Upper lobe of right lung (tissue), 1 donor: ENCODE results near the gene CDK5RAP3. TPM values are rescaled to one million over a fixed set of nuclear protein-coding genes. Genes with fewer than 3 reads are reported as not detected.

ENCODE experiments used
- ATAC-seq: fragments of 200-7000 bp; cut with Tn5 transposase; one replicate; pipeline ENCODE4 v1.9.1; 2020; ENCODE audit warnings: mild to moderate bottlenecking, moderate library complexity
- DNase-seq: peaks from one replicate; pipeline ENCODE4 v3.0.0-alpha.2; 2020
- H3K27ac ChIP-seq: fragments of 200-600 bp; one replicate; pipeline ENCODE4 v1.8.0; 2022
- H3K27me3 ChIP-seq: fragments of 200-600 bp; one replicate; pipeline ENCODE4 v1.8.0; 2022; ENCODE audit warnings: mild to moderate bottlenecking
- H3K36me3 ChIP-seq: fragments of 200-600 bp; one replicate; pipeline ENCODE4 v1.8.0; 2022
- H3K4me1 ChIP-seq: fragments of 200-600 bp; one replicate; pipeline ENCODE4 v1.8.0; 2022
- H3K4me3 ChIP-seq: fragments of 200-600 bp; one replicate; pipeline ENCODE4 v1.8.0; 2022; ENCODE audit warnings: mild to moderate bottlenecking
- H3K9me3 ChIP-seq: fragments of 200-600 bp; one replicate; pipeline ENCODE4 v1.8.0; 2022
- CTCF ChIP-seq: fragments of 200-600 bp; IDR thresholded peaks from one replicate; pipeline ENCODE4 v1.8.0; 2022; ENCODE audit warnings: antibody characterized with exemption
- intact Hi-C: fragments of 100-400 bp; cut with DNase I; formaldehyde crosslinking; loops from one replicate; pipeline ENCODE4 v1.11.0; 2022
- total RNA-seq: library from RNA; stranded (reverse); fragmentation: NEBNext Ultra II Directional; extraction: Animal tissue kit (Norgen Biotek cat#: 25700); gene quantifications from one replicate; pipeline ENCODE4 v1.2.1, GENCODE V29; 2021
- donor health status: DM: no; HTN: yes; CAD: no; lungs with severe emphysema.

CDK5RAP3 gene
- total RNA-seq, 1 donor from 2014 or later: 140 TPM

GRCh38 chr17:47964856-47965255, 6.1 kb upstream of the CDK5RAP3 start:
- peaks cover 5% of the 10 kb centered on the region for H3K4me1 ChIP-seq
- H3K27me3 ChIP-seq: no peaks in the 10 kb centered on the region
- H3K36me3 ChIP-seq: no peaks in the 10 kb centered on the region
- intact Hi-C loops: no loop called here
- no peak for ATAC-seq
- H3K27ac ChIP-seq: no peak overlapping the region
- no peak overlapping the region for H3K4me3 ChIP-seq
- DNase-seq: no peak
- no peaks in the 10 kb centered on the region for H3K9me3 ChIP-seq
- no peak for TF ChIP-seq CTCF

GRCh38 chr17:47966079-47966519, 4.8 kb upstream of the CDK5RAP3 start:
- DNase-seq (no peak), ATAC-seq (no peak)
- intact Hi-C loops: no loop called here
- H3K9me3 ChIP-seq: no peaks in the 10 kb centered on the region
- H3K4me3 ChIP-seq: no peak overlapping the region
- no peaks in the 10 kb centered on the region for H3K27me3 ChIP-seq
- peaks cover 9% of the 10 kb centered on the region for H3K4me1 ChIP-seq
- no peaks in the 10 kb centered on the region for H3K36me3 ChIP-seq
- H3K27ac ChIP-seq: no peak overlapping the region
- no peak for TF ChIP-seq CTCF

GRCh38 chr17:47967607-47968252, 3.2 kb upstream of the CDK5RAP3 start:
- no peak overlapping the region for H3K27ac ChIP-seq
- no peaks in the 10 kb centered on the region for H3K27me3 ChIP-seq
- intact Hi-C loops: no loop called here
- no peak overlapping the region for H3K4me3 ChIP-seq
- DNase-seq (no peak), ATAC-seq (no peak)
- no peaks in the 10 kb centered on the region for H3K9me3 ChIP-seq
- H3K4me1 ChIP-seq: peaks cover 15% of the 10 kb centered on the region
- H3K36me3 ChIP-seq: no peaks in the 10 kb centered on the region
- no peak for TF ChIP-seq CTCF

GRCh38 chr17:47968836-47969235, 2.1 kb upstream of the CDK5RAP3 start:
- no peak for TF ChIP-seq CTCF
- ATAC-seq: no peak
- no peak for DNase-seq
- Histone ChIP-seq H3K9me3 (no peaks in the 10 kb centered on the region), H3K27me3 (no peaks in the 10 kb centered on the region), H3K27ac (no peak overlapping the region), H3K4me1 (peaks cover 15% of the 10 kb centered on the region), H3K4me3 (no peak overlapping the region), H3K36me3 (peaks cover 7% of the 10 kb centered on the region)
- intact Hi-C loops: no loop called here

GRCh38 chr17:47969930-47970724, 786 bp upstream of the CDK5RAP3 start:
- ATAC-seq: no peak
- Histone ChIP-seq H3K27ac (peak overlapping the region; percentile 42), H3K4me1 (peaks cover 15% of the 10 kb centered on the region), H3K4me3 (peak overlapping the region; percentile 44), H3K9me3 (no peaks in the 10 kb centered on the region), H3K36me3 (peaks cover 20% of the 10 kb centered on the region), H3K27me3 (no peaks in the 10 kb centered on the region)
- intact Hi-C loops: no loop called here
- TF ChIP-seq CTCF: no peak
- no peak for DNase-seq
